NCI-H1694 (cell line): ENCODE measurements around the gene CADM3.
A peak's percentile ranks its signal among the peaks of the same experiment; 100 is the strongest.

Experiments used
- DNase-seq: peaks from one replicate; lab custom pipeline; 2025; lab: John Stamatoyannopoulos, UW

The CADM3 gene

GRCh38 chr1:159175571-159175970 is 4.2 kb downstream of the CADM3 start:
- DNase-seq: no peak

GRCh38 chr1:159177272-159177907 is 6.0 kb downstream of the CADM3 start:
- DNase-seq: no peak

- DNase-seq: no peak
These were observed 8.5 kb downstream of the CADM3 start for GRCh38 chr1:159179906-159180305.

GRCh38 chr1:159180516-159180915 is 9.1 kb downstream of the CADM3 start:
- DNase-seq: no peak

GRCh38 chr1:159181328-159182024 is 10.1 kb downstream of the CADM3 start:
- DNase-seq: no peak

- no peak for DNase-seq
These were observed 12.8 kb downstream of the CADM3 start for GRCh38 chr1:159184201-159184600.

- no peak for DNase-seq
These were observed 13.7 kb downstream of the CADM3 start for GRCh38 chr1:159185121-159185520.

GRCh38 chr1:159187033-159187432 is 15.6 kb downstream of the CADM3 start:
- no peak for DNase-seq

GRCh38 chr1:159187647-159188374 is 16.4 kb downstream of the CADM3 start:
- no peak for DNase-seq

- no peak for DNase-seq
These were observed 17.0 kb downstream of the CADM3 start for GRCh38 chr1:159188375-159188788.

GRCh38 chr1:159190441-159190840 is 19.0 kb downstream of the CADM3 start:
- no peak for DNase-seq

- no peak for DNase-seq
These were observed 25.1 kb downstream of the CADM3 start for GRCh38 chr1:159196543-159196942.

- peak; percentile 41 for DNase-seq
These were observed 26.4 kb downstream of the CADM3 start for GRCh38 chr1:159197561-159198557.

- no peak for DNase-seq
These were observed 28.5 kb downstream of the CADM3 start for GRCh38 chr1:159199901-159200300.

GRCh38 chr1:159200769-159201168 is 29.4 kb downstream of the CADM3 start:
- DNase-seq: no peak

GRCh38 chr1:159201642-159202041 is 30.2 kb downstream of the CADM3 start:
- no peak for DNase-seq

GRCh38 chr1:159203610-159204009 is 32.2 kb downstream of the CADM3 start:
- DNase-seq: no peak

GRCh38 chr1:159204161-159205141 is 33.0 kb downstream of the CADM3 start, which contains the start of gene ACKR1:
ACKR1 (plus strand) TSS chr1:159204875; CDS start chr1:159204960, 85 bp downstream.
- no peak for DNase-seq

GRCh38 chr1:159205225-159205624 is 33.8 kb downstream of the CADM3 start:
- no peak for DNase-seq

GRCh38 chr1:159206110-159206509 is 34.7 kb downstream of the CADM3 start:
- DNase-seq: no peak

GRCh38 chr1:159207080-159207479 is 35.7 kb downstream of the CADM3 start:
- DNase-seq: no peak
